Neural crest cell (in vitro differentiated cells): ENCODE measurements around the gene TRIB2. TPM values are rescaled to one million over a fixed set of nuclear protein-coding genes. Genes with fewer than 3 reads are reported as not detected.

Experiments used
- DNase-seq: peaks from one replicate; pipeline ENCODE4 v3.0.0; 2021; ENCODE audit warnings: low read depth, mixed read lengths, low spot score
- H3K27ac Mint-ChIP-seq: one replicate; pipeline ENCODE4 v1.8.0; 2021; ENCODE audit warnings: mild to moderate bottlenecking, mixed read lengths; ENCODE audit not compliant: unreplicated experiment
- H3K27me3 Mint-ChIP-seq: 2 replicates; pipeline ENCODE4 v1.8.0; 2021; ENCODE audit warnings: low read depth, mild to moderate bottlenecking, mixed read lengths
- H3K36me3 Mint-ChIP-seq: 2 replicates; pipeline ENCODE4 v1.8.0; 2021; ENCODE audit warnings: low read depth, mild to moderate bottlenecking, mixed read lengths
- H3K4me1 Mint-ChIP-seq: 2 replicates; pipeline ENCODE4 v1.8.0; 2021; ENCODE audit warnings: mixed read lengths
- H3K4me3 Mint-ChIP-seq: one replicate; pipeline ENCODE4 v1.8.0; 2021; ENCODE audit warnings: mild to moderate bottlenecking, mixed read lengths
- H3K9me3 Mint-ChIP-seq: 2 replicates; pipeline ENCODE4 v1.8.0; 2021; ENCODE audit warnings: mixed read lengths
- total RNA-seq: library from RNA; stranded (reverse); gene quantifications from 2 replicates; pipeline ENCODE4 v1.2.1, GENCODE V29; 2021
- TF ChIP-seq, protein P1 (sequence below): fragments of 200-600 bp; sonication (generic); conservative IDR thresholded peaks from 2 replicates; pipeline ENCODE4 v1.5.0; 2021; ENCODE audit warnings: antibody characterized with exemption, mild to moderate bottlenecking

Gene TRIB2
- total RNA-seq, 1 donor from 2014 or later = 74.3 TPM

DNA sequence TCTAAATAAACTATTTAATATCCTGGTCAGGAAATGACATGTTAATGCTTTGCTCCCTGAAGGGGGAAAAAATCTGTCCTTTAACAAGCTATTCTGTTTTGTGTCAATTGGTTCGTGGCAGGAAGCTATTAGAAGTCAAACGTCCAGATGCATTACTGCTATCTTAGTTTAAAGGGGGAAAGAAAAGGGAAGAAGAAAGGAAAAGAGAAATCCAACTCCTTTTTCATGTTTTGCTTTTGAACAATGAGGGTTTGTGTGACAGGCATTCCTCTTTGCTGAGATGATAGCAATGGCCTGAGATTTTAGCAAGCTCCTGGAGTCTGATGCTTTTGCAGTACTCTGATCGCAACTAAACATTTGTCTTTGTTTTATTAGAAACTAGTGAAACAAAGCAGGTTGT lies 24.6 kb downstream of the TRIB2 start:
- Mint-ChIP-seq H3K36me3 (peaks cover 49% of the 10 kb centered on the region), H3K9me3 (no peaks in the 10 kb centered on the region), H3K27me3 (no peaks in the 10 kb centered on the region), H3K4me1 (peaks cover 39% of the 10 kb centered on the region), H3K4me3 (no peak overlapping the region), H3K27ac (no peak overlapping the region)
- no peak for DNase-seq
- TF ChIP-seq, protein P1, sequence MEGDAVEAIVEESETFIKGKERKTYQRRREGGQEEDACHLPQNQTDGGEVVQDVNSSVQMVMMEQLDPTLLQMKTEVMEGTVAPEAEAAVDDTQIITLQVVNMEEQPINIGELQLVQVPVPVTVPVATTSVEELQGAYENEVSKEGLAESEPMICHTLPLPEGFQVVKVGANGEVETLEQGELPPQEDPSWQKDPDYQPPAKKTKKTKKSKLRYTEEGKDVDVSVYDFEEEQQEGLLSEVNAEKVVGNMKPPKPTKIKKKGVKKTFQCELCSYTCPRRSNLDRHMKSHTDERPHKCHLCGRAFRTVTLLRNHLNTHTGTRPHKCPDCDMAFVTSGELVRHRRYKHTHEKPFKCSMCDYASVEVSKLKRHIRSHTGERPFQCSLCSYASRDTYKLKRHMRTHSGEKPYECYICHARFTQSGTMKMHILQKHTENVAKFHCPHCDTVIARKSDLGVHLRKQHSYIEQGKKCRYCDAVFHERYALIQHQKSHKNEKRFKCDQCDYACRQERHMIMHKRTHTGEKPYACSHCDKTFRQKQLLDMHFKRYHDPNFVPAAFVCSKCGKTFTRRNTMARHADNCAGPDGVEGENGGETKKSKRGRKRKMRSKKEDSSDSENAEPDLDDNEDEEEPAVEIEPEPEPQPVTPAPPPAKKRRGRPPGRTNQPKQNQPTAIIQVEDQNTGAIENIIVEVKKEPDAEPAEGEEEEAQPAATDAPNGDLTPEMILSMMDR = no peak

DNA sequence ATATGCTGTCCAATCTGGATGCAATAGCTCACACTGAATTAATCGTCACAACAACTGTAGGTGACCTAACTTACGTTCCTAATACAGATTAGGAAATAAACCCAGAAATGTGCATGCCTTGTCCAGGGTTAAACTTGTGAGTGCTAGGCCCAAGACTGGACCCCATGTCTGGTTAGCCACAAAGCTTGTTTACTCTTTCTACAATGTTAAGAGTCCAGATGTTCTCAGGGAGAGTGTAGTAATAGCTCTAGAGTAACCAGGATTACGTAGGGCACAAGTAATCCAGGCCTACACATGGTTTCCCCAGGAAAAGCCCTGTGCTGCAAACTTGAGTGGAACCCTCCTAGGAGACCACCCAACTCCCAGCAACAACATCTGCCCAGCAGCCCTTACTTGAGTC lies 26.2 kb downstream of the TRIB2 start:
- peaks cover 34% of the 10 kb centered on the region for H3K4me1 Mint-ChIP-seq
- no peak for DNase-seq
- H3K36me3 Mint-ChIP-seq = peaks cover 43% of the 10 kb centered on the region
- TF ChIP-seq, protein P1 = no peak
- no peaks in the 10 kb centered on the region for H3K9me3 Mint-ChIP-seq
- H3K27ac Mint-ChIP-seq = no peak overlapping the region
- H3K4me3 Mint-ChIP-seq = no peak overlapping the region
- H3K27me3 Mint-ChIP-seq = no peaks in the 10 kb centered on the region

DNA sequence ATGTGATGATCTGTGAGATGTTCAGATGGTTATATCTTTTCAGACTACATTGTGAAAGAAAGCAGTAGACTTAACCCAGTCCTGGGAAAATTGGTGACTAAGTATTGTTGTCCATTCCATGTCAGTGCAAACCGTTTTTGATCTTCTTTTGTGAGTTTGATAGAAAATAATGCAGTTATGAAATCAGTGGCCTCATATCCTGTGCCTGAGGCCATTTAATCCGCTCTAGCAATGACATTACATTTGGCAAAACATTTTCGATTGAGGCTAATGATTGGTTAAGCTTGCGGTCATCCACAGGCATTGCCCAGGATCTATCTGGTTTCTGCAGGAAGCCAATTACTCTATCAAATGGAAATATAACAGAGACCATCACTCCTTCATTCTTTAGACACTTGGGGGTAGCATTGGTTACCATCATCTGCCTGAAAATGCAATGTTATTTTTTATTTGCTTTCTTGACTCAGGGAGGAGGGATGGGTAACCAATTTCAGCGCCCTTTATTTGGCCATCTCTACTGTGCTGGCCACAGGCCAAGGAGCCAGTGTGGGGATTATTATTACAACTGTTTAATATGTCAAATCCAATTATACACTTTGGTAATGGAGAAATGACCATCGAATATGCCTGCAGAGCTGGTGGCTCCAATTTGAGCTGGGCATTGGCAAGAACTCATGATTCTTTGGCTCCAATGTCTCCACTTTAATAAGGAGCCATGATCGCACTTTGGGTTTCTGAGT lies 33.6 kb downstream of the TRIB2 start:
- Mint-ChIP-seq H3K4me1 (no peaks in the 10 kb centered on the region), H3K9me3 (no peaks in the 10 kb centered on the region), H3K27me3 (no peaks in the 10 kb centered on the region), H3K36me3 (peaks cover 3% of the 10 kb centered on the region), H3K27ac (no peak overlapping the region), H3K4me3 (no peak overlapping the region)
- TF ChIP-seq, protein P1 = no peak
- no peak for DNase-seq

DNA sequence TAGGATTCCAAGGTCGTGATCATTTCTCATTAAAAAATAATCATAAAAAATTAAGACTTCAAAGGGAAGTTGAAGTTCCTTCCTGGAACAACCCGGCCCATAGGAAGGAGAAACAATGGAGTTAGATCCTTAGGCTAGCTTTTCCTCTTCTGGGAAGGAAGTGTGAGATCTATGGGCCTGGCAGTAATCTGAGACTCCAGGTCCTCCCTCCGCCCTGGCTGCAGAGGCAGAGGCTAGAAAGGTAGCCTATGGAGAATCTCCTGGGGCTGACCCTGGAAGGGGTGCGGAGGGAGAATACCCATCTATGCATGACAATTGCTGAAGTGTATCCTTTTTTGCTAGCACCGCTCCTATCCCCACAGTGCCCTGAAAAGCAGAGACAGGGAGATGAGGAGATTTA lies 37.9 kb downstream of the TRIB2 start:
- TF ChIP-seq, protein P1 = no peak

DNA sequence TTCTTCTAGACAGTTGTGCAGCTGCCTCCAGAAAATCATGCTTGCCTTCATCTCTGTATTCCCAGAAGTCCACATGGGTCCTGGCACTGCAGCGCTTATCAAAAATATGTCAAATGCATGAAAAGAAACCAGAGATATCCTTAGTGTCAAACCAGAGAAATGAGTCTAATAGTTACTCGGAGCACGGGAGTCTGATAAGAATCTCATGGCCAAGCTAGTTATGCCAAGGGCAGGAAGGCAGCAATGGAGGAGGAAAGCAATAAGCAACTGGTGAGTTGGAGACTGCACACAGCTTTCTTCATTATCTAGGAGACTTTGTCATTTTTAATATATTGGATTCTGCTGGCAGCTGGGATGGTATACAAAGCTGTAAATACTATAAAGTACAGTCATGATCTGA lies 38.6 kb downstream of the TRIB2 start:
- TF ChIP-seq, protein P1 = no peak
- Mint-ChIP-seq H3K9me3 (no peaks in the 10 kb centered on the region), H3K4me1 (no peaks in the 10 kb centered on the region), H3K36me3 (no peaks in the 10 kb centered on the region), H3K27me3 (no peaks in the 10 kb centered on the region), H3K4me3 (no peak overlapping the region), H3K27ac (no peak overlapping the region)
- no peak for DNase-seq

More for the DNA sequence above, 37.9 kb downstream of the TRIB2 start:
- no peaks in the 10 kb centered on the region for H3K4me1 Mint-ChIP-seq
- H3K27me3 Mint-ChIP-seq = no peaks in the 10 kb centered on the region
- no peak overlapping the region for H3K27ac Mint-ChIP-seq
- H3K36me3 Mint-ChIP-seq = no peaks in the 10 kb centered on the region
- no peaks in the 10 kb centered on the region for H3K9me3 Mint-ChIP-seq
- H3K4me3 Mint-ChIP-seq = no peak overlapping the region
- no peak for DNase-seq
